Ishikawa (cell line): ENCODE measurements around the gene PODXL2.

Experiments used
- CEBPB ChIP-seq: IDR thresholded peaks from 2 replicates; pipeline ENCODE4 v1.6.1; 2012
- CREB1 ChIP-seq: IDR thresholded peaks from 2 replicates; pipeline ENCODE4 v1.6.1; 2012; ENCODE audit warnings: low read depth
- EGR1 ChIP-seq: IDR thresholded peaks from 2 replicates; pipeline ENCODE4 v1.6.1; 2012
- EP300 ChIP-seq: IDR thresholded peaks from 2 replicates; pipeline ENCODE4 v1.6.1; 2012; ENCODE audit warnings: borderline replicate concordance
- FOXM1 ChIP-seq: IDR thresholded peaks from 2 replicates; pipeline ENCODE4 v1.6.1; 2012; ENCODE audit warnings: low read depth, borderline replicate concordance
- MAX ChIP-seq: IDR thresholded peaks from 2 replicates; pipeline ENCODE4 v1.6.1; 2012
- NFIC ChIP-seq: IDR thresholded peaks from 2 replicates; pipeline ENCODE4 v1.6.1; 2012
- RAD21 ChIP-seq: IDR thresholded peaks from 2 replicates; pipeline ENCODE4 v1.6.1; 2012; ENCODE audit warnings: low read depth
- REST ChIP-seq: IDR thresholded peaks from 2 replicates; pipeline ENCODE4 v1.6.1; 2012; ENCODE audit warnings: low read depth, mild to moderate bottlenecking
- TAF1 ChIP-seq: IDR thresholded peaks from 2 replicates; pipeline ENCODE4 v1.6.1; 2012; ENCODE audit warnings: low read depth, mild to moderate bottlenecking
- TCF12 ChIP-seq: IDR thresholded peaks from 2 replicates; pipeline ENCODE4 v1.6.1; 2012; ENCODE audit warnings: low read depth
- TEAD4 ChIP-seq: IDR thresholded peaks from 2 replicates; pipeline ENCODE4 v1.6.1; 2012
- USF1 ChIP-seq: IDR thresholded peaks from 2 replicates; pipeline ENCODE4 v1.6.1; 2012
- YY1 ChIP-seq: IDR thresholded peaks from 2 replicates; pipeline ENCODE4 v1.6.1; 2012; ENCODE audit warnings: low read depth
- ZBTB7A ChIP-seq: IDR thresholded peaks from 2 replicates; pipeline ENCODE4 v1.6.1; 2012; ENCODE audit warnings: low read depth

PODXL2 gene

DNA sequence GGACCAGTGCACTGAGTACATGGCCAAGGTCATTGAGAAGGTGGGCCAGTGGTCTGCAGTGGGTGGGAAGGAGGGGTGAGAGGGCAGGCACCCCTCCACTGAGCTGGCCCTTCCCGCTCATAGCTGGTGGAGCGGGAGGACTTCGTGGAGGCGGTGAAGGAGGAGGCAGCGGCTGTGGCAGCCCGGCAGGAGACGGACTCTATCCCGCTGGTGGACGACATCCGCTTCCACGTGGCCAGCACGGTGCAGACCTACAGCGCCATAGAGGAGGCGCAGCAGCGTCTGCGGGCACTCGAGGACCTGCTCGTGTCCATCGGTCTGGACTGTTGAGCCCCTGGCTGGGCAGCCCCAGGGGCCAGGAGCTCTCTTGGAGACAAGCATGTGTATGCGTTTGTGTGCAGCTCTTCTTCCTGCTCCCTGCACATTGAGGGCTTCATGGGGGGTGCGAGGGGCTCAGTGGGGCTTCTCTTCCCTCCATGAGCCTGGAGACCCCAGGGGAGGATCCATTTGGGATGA, 51.2 kb downstream of the PODXL2 start:
- TF ChIP-seq NFIC (no peak), TCF12 (no peak), MAX (no peak), EGR1 (no peak), YY1 (no peak), FOXM1 (no peak), TAF1 (no peak), CEBPB (no peak), USF1 (no peak), REST (no peak), CREB1 (no peak), ZBTB7A (no peak), EP300 (no peak), RAD21 (no peak), TEAD4 (no peak)

DNA sequence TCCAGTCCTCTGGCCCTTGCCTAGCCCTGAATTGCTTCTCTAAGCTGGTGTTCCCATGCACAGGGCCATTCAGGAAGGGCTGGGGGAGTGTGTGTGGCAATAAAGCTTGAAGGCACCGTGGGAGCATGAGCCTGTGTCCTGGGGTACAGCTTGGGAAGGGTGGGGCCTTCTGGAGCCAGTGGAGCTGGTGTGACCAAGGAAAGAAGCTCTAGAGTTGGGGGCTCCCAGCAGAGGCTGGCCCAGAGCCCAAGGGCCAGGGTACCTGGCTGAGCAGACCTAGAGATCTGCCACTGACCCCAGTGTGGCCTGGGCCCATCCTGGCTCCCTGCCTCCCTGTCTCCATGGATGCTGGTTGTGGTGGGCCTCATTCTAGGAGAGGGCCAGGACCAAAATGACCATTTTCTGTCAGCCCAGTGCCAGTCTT, 51.8 kb downstream of the PODXL2 start:
- TF ChIP-seq RAD21, result no peak
- no peak for TF ChIP-seq EGR1
- TF ChIP-seq FOXM1, result no peak
- no peak for TF ChIP-seq TEAD4
- TF ChIP-seq EP300, result no peak
- TF ChIP-seq MAX, result no peak
- no peak for TF ChIP-seq NFIC
- no peak for TF ChIP-seq TAF1
- TF ChIP-seq USF1, result no peak
- no peak for TF ChIP-seq CREB1
- TF ChIP-seq YY1, result no peak
- TF ChIP-seq CEBPB, result no peak
- TF ChIP-seq REST, result no peak
- no peak for TF ChIP-seq TCF12
- no peak for TF ChIP-seq ZBTB7A

DNA sequence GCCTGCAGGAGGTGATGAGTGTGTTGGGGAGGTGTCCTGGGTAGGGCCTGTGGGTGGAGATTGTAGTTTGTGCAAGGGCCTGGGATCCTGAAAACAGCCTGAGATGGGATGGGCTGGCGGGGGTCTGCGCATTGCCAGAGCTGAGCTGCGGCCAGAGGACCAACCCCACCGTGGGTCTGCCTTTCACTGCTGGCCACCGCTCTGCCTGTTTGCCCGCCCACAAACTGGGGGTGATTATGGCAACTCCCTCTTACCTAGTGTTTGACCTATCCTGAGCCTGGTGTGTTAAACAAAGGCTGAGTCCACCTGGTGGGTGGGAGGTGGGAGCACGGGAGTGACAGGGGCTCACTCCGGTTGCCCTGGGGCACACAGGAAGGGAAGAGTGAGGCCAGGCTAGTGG, 53.6 kb downstream of the PODXL2 start:
- TF ChIP-seq NFIC, result no peak
- TF ChIP-seq FOXM1, result no peak
- no peak for TF ChIP-seq EP300
- TF ChIP-seq MAX, result no peak
- TF ChIP-seq CEBPB, result no peak
- TF ChIP-seq TCF12, result no peak

DNA sequence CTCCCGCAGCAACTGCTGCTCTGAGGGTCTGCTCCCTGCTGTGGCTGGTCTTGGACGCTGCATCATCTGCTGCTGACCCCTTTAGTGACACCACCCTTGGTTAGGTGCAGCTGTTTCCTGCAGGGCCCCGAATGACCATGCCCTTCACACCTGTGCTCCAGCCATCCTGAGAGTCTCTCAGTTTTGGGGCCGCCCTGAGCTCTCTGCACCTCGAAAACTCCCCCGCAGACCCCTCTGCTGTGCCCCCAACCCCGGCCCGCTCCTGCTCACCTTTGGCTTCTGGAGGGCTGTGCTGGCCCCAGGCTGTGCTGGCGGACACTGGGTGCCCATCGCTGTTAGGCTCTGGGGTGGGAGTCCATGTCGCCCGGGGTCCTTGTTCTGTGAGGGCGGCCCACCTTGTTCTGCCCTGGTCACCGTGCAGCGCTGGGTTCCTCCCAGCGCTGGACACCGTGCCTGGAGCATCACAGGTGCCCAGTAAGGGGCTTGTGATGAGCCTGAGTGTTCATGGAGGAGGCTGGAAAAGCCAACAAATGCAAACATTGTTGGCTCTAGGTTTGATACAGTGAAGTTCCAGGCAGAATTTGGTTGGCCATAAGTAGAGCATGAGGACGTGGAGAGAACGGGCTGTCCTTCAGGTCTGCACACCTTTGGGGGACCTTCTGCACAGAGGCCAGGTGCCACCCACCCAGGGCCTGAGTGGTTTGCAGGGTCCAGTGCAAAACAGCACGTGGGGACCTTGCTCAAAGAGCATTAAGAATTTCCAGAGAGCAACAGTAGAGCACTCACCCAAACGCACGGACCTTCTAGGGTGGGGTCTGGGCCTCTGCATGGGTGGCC, 56.1 kb downstream of the PODXL2 start:
- no peak for TF ChIP-seq FOXM1

GRCh38 chr3:127685708-127686511, 56.9 kb downstream of the PODXL2 start:
- no peak for TF ChIP-seq TAF1
- TF ChIP-seq TCF12, result no peak
- TF ChIP-seq RAD21, result no peak
- TF ChIP-seq CEBPB, result no peak
- TF ChIP-seq CREB1, result no peak
- TF ChIP-seq ZBTB7A, result no peak
- no peak for TF ChIP-seq FOXM1
- TF ChIP-seq NFIC, result no peak
- TF ChIP-seq EP300, result no peak
- no peak for TF ChIP-seq MAX
- no peak for TF ChIP-seq USF1
- TF ChIP-seq YY1, result no peak
- TF ChIP-seq TEAD4, result no peak
- no peak for TF ChIP-seq REST
- no peak for TF ChIP-seq EGR1
